ENCODE measurements around the gene TOM1.

The TOM1 gene

GRCh38 chr22:35325209-35325608 lies 25.5 kb downstream of the TOM1 start:
- no peak for DNase-seq

- no peak for DNase-seq
These were observed 27.3 kb downstream of the TOM1 start for GRCh38 chr22:35326854-35327562.

- no peak for DNase-seq
These were observed 28.2 kb downstream of the TOM1 start for GRCh38 chr22:35327690-35328471.

GRCh38 chr22:35328472-35328885 lies 28.8 kb downstream of the TOM1 start:
- DNase-seq, result no peak

GRCh38 chr22:35329114-35329847 lies 29.6 kb downstream of the TOM1 start:
- no peak for DNase-seq

- peak; percentile 59 for DNase-seq
These were observed 30.7 kb downstream of the TOM1 start for GRCh38 chr22:35330258-35330861.

- no peak for DNase-seq
These were observed 32.6 kb downstream of the TOM1 start for GRCh38 chr22:35332278-35332677.

- no peak for DNase-seq
These were observed 33.5 kb downstream of the TOM1 start for GRCh38 chr22:35333220-35333619.

GRCh38 chr22:35334004-35334403 lies 34.3 kb downstream of the TOM1 start:
- DNase-seq, result no peak

- no peak for DNase-seq
These were observed 35.8 kb downstream of the TOM1 start for GRCh38 chr22:35335468-35335867.

GRCh38 chr22:35335936-35336781 lies 36.5 kb downstream of the TOM1 start:
- no peak for DNase-seq

- DNase-seq, result no peak
These were observed 38.2 kb downstream of the TOM1 start for GRCh38 chr22:35337932-35338331.

GRCh38 chr22:35341090-35341874 lies 41.6 kb downstream of the TOM1 start:
- no peak for DNase-seq

GRCh38 chr22:35342390-35342789 lies 42.7 kb downstream of the TOM1 start:
- no peak for DNase-seq

GRCh38 chr22:35343664-35344550 lies 44.2 kb downstream of the TOM1 start:
- no peak for DNase-seq

- no peak for DNase-seq
These were observed 45.4 kb downstream of the TOM1 start for GRCh38 chr22:35344956-35345690.

- DNase-seq, result no peak
These were observed 46.3 kb downstream of the TOM1 start for GRCh38 chr22:35345808-35346505.

- no peak for DNase-seq
These were observed 47.0 kb downstream of the TOM1 start for GRCh38 chr22:35346596-35347220.

- DNase-seq, result no peak
These were observed 47.8 kb downstream of the TOM1 start for GRCh38 chr22:35347462-35347861.

All from SIG-M5 (cell line).